Middle frontal gyrus (tissue), 1 donor: ENCODE results near the gene TMEM204.

Experiments used
- DNase-seq: peaks from one replicate; pipeline ENCODE4 v3.0.0-alpha.2; 2015; ENCODE audit warnings: low spot score; ENCODE audit errors: extremely low spot score

Gene TMEM204

GRCh38 chr16:1556254-1556653 lies 22.8 kb downstream of the TMEM204 start:
- no peak for DNase-seq

- DNase-seq, result no peak
Observed at GRCh38 chr16:1557074-1557473, 23.6 kb downstream of the TMEM204 start.

GRCh38 chr16:1557576-1557975 lies 24.1 kb downstream of the TMEM204 start:
- peak; percentile 11 for DNase-seq

GRCh38 chr16:1559446-1559975 lies 26.0 kb downstream of the TMEM204 start:
- DNase-seq, result no peak

GRCh38 chr16:1560153-1560552 lies 26.7 kb downstream of the TMEM204 start:
- no peak for DNase-seq

GRCh38 chr16:1560866-1561265 lies 27.4 kb downstream of the TMEM204 start:
- no peak for DNase-seq

- DNase-seq, result no peak
Observed at GRCh38 chr16:1561266-1561665, 27.8 kb downstream of the TMEM204 start.

GRCh38 chr16:1561836-1562235 lies 28.4 kb downstream of the TMEM204 start:
- no peak for DNase-seq

- no peak for DNase-seq
Observed at GRCh38 chr16:1563786-1564185, 30.3 kb downstream of the TMEM204 start.

- no peak for DNase-seq
Observed at GRCh38 chr16:1564325-1564724, 30.9 kb downstream of the TMEM204 start.

- DNase-seq, result no peak
Observed at GRCh38 chr16:1565083-1565805, 31.8 kb downstream of the TMEM204 start.

GRCh38 chr16:1567988-1568387 lies 34.5 kb downstream of the TMEM204 start:
- DNase-seq, result no peak

GRCh38 chr16:1571012-1571671 lies 37.7 kb downstream of the TMEM204 start:
- DNase-seq, result no peak

- DNase-seq, result no peak
Observed at GRCh38 chr16:1572673-1573072, 39.2 kb downstream of the TMEM204 start.

- no peak for DNase-seq
Observed at GRCh38 chr16:1573301-1573700, 39.8 kb downstream of the TMEM204 start.

- DNase-seq, result no peak
Observed at GRCh38 chr16:1575578-1575977, 42.1 kb downstream of the TMEM204 start.

- DNase-seq, result no peak
Observed at GRCh38 chr16:1579214-1579613, 45.7 kb downstream of the TMEM204 start.

GRCh38 chr16:1580256-1580655 lies 46.8 kb downstream of the TMEM204 start:
- DNase-seq, result no peak

GRCh38 chr16:1580956-1581355 lies 47.5 kb downstream of the TMEM204 start:
- no peak for DNase-seq

GRCh38 chr16:1581804-1582203 lies 48.3 kb downstream of the TMEM204 start:
- no peak for DNase-seq

- no peak for DNase-seq
Observed at GRCh38 chr16:1583180-1583579, 49.7 kb downstream of the TMEM204 start.

GRCh38 chr16:1584926-1585484 lies 51.5 kb downstream of the TMEM204 start:
- DNase-seq, result no peak
